ENCODE results near the gene GPR65. TPM values are rescaled to one million over a fixed set of nuclear protein-coding genes. Genes with fewer than 3 reads are reported as not detected.

The GPR65 gene
- polyA plus RNA-seq, 1 of the 3 experiments (the other 2 are of a cell fraction) = under 0.01 TPM

GRCh38 chr14:88016768-88017167 lies 11.8 kb downstream of the GPR65 start:
- TF ChIP-seq ELF1 (IDR thresholded peaks at IDR 0.05) (no peak), NFIC (IDR thresholded peaks at IDR 0.05; ENCODE audit: borderline replicate concordance) (no peak), POLR2AphosphoS5 (IDR thresholded peaks at IDR 0.05; ENCODE audit: low read depth, low read length) (no peak), IRF3 (IDR thresholded peaks at IDR 0.05; ENCODE audit: low read depth, low read length) (no peak), TEAD4 (IDR thresholded peaks at IDR 0.05; ENCODE audit: borderline replicate concordance, insufficient read depth) (no peak)
- no peak overlapping the region for H3K4me3 ChIP-seq (ENCODE audit: low read depth in 2 of 2, low read length in 1 of 2)
- H3K4me1 ChIP-seq (ENCODE audit: control insufficient read depth in 1 of 2, insufficient read depth in 2 of 2, low read depth in 1 of 2, low read length in 1 of 2) = no peaks in the 10 kb centered on the region
- no peak for DNase-seq
- no peak overlapping the region for H3K27ac ChIP-seq (ENCODE audit: low read depth in 2 of 2, low read length in 1 of 2)
- H4K20me1 ChIP-seq (ENCODE audit: insufficient read depth) = no peaks in the 10 kb centered on the region
- H3K9me3 ChIP-seq = no peaks in the 10 kb centered on the region
- no peaks in the 10 kb centered on the region for H3K36me3 ChIP-seq (replicated peaks in 1 of 2; ENCODE audit: control insufficient read depth in 1 of 2, insufficient read depth in 2 of 2, low read length in 1 of 2)
- H3K79me2 ChIP-seq (ENCODE audit: insufficient read depth) = no peaks in the 10 kb centered on the region
- H2AFZ ChIP-seq (ENCODE audit: low read depth) = no peak overlapping the region
- H3K27me3 ChIP-seq (ENCODE audit: insufficient read depth) = no peaks in the 10 kb centered on the region
- ChIA-PET CTCF (interaction anchor here (1.4 to 6.5 kb wide), 4 partner anchors 13 to 364 kb away, joined by 5 to 86 read pairs (median 36); partner anchors contain the start of gene GPR65), POLR2A (interaction anchor here (1.0 kb wide), 1 partner anchor 24 kb away, joined by 4 read pairs; the partner anchor contains the start of gene GALC)
- H3K9me2 ChIP-seq = no peaks in the 10 kb centered on the region
- H3K4me2 ChIP-seq = no peak overlapping the region
- WGBS (ENCODE audit: low lambda C conversion rate) = 52% methylated on average over 2 of the region's 2 CpGs
- H3K9ac ChIP-seq = no peak overlapping the region
- no peaks in the 10 kb centered on the region for H3F3A ChIP-seq (replicated peaks; ENCODE audit: insufficient read depth)

DNA sequence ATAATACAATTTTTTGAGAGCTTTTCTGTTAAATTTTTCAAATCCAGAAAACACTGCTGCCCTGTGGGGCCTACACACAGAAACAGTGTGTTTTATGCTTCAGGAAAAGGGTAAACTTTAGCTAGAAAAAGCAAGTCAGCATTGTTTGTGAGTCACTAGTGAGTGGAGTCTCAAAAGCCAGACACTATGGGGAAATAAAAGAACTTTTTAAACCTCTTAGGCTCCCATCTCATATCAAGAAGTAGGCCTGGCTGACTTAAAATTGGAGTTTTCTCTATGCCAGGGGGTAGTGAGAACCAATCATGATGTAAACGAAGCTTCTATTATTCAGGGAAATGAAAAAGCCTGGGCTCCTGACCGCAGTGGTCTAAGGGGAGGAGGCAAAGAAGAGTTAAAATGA lies 12.6 kb downstream of the GPR65 start:
- Histone ChIP-seq H3K4me3 (ENCODE audit: low read depth in 2 of 2, low read length in 1 of 2) (no peak overlapping the region), H3K79me2 (ENCODE audit: insufficient read depth) (no peaks in the 10 kb centered on the region), H3K27me3 (ENCODE audit: insufficient read depth) (no peaks in the 10 kb centered on the region), H3K9me2 (no peaks in the 10 kb centered on the region), H3K36me3 (replicated peaks in 1 of 2; ENCODE audit: control insufficient read depth in 1 of 2, insufficient read depth in 2 of 2, low read length in 1 of 2) (no peaks in the 10 kb centered on the region), H3K4me1 (ENCODE audit: control insufficient read depth in 1 of 2, insufficient read depth in 2 of 2, low read depth in 1 of 2, low read length in 1 of 2) (no peaks in the 10 kb centered on the region), H3K27ac (ENCODE audit: low read depth in 2 of 2, low read length in 1 of 2) (no peak overlapping the region), H3K9me3 (no peaks in the 10 kb centered on the region), H3K9ac (no peak overlapping the region), H4K20me1 (ENCODE audit: insufficient read depth) (no peaks in the 10 kb centered on the region), H3K4me2 (no peak overlapping the region), H2AFZ (ENCODE audit: low read depth) (no peak overlapping the region), H3F3A (replicated peaks; ENCODE audit: insufficient read depth) (no peaks in the 10 kb centered on the region)
- 25% methylated on average over 2 of the region's 2 CpGs for WGBS (ENCODE audit: low lambda C conversion rate)
- TF ChIP-seq MEF2A (IDR thresholded peaks at IDR 0.05; ENCODE audit: borderline replicate concordance, low read depth) (no peak), TAF1 (IDR thresholded peaks at IDR 0.05; ENCODE audit: borderline replicate concordance, low read depth, low read length) (no peak), USF1 (IDR thresholded peaks at IDR 0.05; ENCODE audit: borderline replicate concordance, low read depth) (no peak), NRF1 (IDR thresholded peaks at IDR 0.05; ENCODE audit: low read depth, low read length) (no peak), TCF12 (IDR thresholded peaks at IDR 0.05) (no peak), GABPA (IDR thresholded peaks at IDR 0.05; ENCODE audit: low read depth) (no peak), FOXJ3 (CRISPR knock-in tag; IDR thresholded peaks at IDR 0.05) (no peak), YY1 (IDR thresholded peaks at IDR 0.05; ENCODE audit: low read depth) (no peak), FOXM1 (IDR thresholded peaks at IDR 0.05; ENCODE audit: low read depth) (no peak), RAD21 (IDR thresholded peaks at IDR 0.05; ENCODE audit: low read length) (no peak), PBX3 (IDR thresholded peaks at IDR 0.05) (no peak)
- TF ChIP-seq, protein P1, sequence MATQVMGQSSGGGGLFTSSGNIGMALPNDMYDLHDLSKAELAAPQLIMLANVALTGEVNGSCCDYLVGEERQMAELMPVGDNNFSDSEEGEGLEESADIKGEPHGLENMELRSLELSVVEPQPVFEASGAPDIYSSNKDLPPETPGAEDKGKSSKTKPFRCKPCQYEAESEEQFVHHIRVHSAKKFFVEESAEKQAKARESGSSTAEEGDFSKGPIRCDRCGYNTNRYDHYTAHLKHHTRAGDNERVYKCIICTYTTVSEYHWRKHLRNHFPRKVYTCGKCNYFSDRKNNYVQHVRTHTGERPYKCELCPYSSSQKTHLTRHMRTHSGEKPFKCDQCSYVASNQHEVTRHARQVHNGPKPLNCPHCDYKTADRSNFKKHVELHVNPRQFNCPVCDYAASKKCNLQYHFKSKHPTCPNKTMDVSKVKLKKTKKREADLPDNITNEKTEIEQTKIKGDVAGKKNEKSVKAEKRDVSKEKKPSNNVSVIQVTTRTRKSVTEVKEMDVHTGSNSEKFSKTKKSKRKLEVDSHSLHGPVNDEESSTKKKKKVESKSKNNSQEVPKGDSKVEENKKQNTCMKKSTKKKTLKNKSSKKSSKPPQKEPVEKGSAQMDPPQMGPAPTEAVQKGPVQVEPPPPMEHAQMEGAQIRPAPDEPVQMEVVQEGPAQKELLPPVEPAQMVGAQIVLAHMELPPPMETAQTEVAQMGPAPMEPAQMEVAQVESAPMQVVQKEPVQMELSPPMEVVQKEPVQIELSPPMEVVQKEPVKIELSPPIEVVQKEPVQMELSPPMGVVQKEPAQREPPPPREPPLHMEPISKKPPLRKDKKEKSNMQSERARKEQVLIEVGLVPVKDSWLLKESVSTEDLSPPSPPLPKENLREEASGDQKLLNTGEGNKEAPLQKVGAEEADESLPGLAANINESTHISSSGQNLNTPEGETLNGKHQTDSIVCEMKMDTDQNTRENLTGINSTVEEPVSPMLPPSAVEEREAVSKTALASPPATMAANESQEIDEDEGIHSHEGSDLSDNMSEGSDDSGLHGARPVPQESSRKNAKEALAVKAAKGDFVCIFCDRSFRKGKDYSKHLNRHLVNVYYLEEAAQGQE (IDR thresholded peaks at IDR 0.05; ENCODE audit: low read depth, low read length) = no peak
- no peak for DNase-seq
- POLR2A ChIA-PET = interaction anchor here (1.0 kb wide), 1 partner anchor 25 kb away, joined by 4 read pairs; the partner anchor contains the start of gene GALC
- CTCF ChIA-PET = interaction anchor here (1.4 to 6.5 kb wide), 5 partner anchors 14 to 363 kb away, joined by 3 to 86 read pairs (median 34); partner anchors contain the start of gene GPR65
